Globus pallidus (tissue), 1 donor: ENCODE data around the gene ANKRD26.

ENCODE experiments used
- DNase-seq: peaks from one replicate; pipeline ENCODE4 v3.0.0-alpha.2; 2015; ENCODE audit warnings: low spot score

The ANKRD26 gene

DNA sequence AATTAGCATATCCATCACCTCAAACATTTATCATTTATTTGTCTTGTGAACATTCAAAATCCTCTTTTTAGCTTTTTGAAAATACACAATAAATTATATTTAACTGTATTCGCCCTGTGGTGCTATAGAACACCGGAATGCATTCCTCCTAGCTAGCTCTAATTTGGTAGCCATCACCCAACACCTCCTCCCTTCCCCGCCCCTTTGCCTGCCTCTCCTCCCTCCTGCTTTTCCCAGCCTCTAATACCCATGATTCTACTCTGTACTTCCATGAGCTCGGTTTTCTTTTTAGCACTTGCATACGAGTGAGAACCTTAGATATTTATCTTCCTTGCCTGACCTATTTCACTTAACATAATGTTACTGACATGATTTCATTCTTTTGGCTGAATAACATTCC, 80.1 kb downstream of the ANKRD26 start:
- no peak for DNase-seq

DNA sequence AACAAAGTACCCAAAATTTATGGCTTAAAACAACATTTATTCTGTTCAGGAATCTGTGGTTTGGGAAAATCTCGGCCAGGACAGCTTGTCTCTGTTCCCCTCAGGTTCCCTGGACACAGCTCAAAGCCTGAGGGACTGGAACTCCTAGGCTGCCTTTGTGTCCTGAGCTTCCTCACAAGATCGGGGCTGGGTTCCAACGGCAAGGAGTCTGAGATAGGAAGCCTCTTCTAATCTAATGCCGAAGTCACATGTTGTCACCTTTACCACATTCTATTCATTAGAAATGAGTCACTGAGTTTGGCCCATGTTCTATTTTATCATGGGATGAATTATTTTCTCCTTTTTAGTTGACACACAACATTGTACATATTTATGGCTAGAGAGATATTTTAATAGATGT, 80.5 kb downstream of the ANKRD26 start:
- DNase-seq, result no peak

DNA sequence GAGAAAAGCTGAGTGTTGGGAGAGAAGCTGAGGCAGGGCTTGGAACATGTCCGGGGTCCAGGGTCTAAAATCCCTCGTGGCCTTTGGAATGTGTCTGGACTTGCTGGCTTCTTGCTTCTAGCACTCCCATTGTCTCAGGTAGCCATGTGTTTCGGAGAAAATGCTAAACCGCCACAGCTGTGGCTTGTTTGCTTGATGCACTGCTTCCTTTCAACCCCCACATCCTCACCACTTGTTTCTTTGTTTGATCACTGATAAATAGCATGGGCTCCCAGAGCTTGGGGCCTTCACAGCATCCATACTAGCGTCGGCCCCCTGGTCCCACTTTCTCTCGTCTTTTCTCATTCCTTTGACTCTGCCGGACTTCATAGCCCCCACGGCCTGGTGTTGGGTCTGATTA, 102.7 kb downstream of the ANKRD26 start:
- no peak for DNase-seq

DNA sequence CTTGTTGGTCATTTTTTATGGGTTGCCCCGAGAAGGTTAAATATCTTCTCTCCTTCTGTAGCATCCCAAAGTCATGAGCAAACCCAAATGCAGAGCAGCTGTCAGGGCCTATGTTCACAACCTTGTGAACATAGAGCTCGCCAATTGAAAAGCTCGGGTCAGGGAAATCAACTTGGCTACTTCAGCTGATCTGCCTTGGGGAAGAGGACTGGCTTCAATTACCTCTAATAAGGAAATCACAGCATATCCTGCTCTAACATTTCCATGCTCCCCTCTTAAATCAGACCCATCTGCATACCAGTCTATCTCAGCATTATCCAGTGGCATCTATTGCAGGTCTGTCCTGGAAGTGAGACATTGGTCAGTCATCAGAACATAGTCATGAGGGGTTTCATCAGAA, 105.6 kb downstream of the ANKRD26 start:
- no peak for DNase-seq

DNA sequence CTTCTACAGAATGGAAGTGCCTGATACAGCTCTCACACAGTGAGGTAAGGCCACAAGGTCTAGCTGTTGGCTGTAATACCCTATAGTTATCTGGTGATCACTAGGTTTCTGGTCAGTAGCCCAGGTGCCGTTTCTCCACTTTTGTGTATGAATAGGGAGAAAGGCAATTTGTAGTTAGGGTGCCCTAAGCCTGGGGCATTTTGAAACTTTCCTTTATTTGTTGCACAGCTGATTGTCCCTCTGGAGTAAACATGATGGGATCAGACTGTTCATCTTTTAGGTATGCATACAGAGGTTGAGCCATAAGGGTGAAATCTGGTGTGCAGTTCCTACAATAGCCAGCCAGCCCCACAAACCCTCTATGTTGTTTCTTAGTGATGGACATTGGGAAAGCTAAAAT, 112.4 kb downstream of the ANKRD26 start:
- DNase-seq, result no peak

DNA sequence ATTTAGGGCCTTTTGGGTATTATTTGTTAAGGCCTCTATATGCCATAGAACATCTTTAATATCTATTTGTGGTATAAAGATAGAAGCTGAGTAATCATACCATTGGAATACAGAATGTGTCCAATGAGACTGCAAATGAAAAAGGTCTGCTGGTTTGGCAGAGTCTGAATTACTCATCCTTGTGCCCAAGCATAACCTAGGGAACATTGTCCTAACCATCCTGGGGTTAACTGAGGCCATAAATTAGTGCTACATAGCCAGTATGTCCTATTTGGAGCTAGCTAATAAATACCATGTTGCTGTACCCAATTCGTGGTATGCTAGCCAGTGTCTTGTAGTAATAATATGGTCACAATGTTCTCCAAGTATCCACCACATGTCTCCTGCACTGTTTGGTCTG, 117.1 kb downstream of the ANKRD26 start:
- DNase-seq, result no peak

DNA sequence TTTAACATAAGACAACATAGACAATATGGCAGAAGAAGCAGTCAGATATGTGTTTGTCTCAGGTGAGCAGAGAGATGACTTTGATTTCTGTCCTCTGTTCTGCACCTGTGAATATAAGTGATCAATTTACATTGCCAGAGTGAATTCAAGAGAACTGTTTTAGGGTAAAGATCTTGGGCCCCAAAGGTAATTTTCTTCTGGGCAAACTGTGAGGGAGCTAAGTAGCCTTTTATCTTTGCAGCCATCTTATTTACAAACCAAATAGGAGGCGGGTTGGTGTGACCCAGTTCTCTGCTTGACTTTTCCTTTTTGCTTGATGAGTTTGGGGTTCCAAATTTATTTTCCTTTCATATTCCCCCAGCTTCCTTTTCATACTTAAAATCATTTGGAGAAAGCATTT, 118.2 kb downstream of the ANKRD26 start:
- no peak for DNase-seq

DNA sequence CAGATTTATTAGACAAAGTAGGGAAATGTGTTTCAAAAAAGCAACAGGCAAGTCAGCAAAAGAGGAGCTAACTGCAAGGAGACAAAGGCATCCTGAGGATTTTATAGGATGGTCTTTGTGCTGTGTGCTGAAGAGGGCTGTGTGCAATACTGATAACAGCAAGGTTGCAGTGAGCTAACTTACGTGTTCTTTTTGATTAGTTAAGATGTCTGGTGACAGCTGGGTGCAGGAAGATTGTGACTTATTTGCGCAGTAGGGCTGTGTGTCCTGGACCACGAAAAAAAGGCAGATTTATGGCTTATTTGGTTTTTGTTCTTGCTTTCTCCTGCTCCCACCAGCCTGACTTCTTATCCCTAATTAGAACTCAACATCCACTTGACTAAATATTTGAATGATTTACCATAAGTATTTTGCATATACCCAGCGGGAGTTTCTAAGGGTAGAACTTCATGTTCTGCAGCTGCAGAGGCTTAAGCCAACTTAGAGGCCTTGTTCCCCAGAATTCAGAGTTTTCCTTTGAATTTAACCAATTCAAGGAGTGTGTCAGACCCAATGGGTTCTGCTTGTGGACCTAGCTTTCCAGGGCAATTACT, 119.0 kb downstream of the ANKRD26 start:
- no peak for DNase-seq

DNA sequence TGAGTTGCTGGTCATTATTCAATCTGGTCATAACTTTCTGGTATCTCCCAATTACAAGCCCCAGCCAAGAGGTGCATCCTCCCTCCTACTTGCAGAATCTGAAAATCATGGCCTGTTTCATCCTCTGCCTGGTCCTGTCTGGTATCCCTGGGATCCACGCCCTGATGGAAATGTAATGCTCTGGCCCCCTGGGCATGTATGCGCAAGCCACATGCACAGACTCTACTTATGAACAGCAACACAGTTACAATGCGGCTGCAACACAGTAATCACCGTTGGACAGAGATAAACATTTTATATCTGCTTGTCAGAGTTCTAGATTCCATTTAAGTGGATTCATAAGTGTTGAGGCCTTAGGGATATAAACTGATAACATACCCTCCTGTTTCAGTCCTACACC, 121.8 kb downstream of the ANKRD26 start:
- DNase-seq, result no peak

DNA sequence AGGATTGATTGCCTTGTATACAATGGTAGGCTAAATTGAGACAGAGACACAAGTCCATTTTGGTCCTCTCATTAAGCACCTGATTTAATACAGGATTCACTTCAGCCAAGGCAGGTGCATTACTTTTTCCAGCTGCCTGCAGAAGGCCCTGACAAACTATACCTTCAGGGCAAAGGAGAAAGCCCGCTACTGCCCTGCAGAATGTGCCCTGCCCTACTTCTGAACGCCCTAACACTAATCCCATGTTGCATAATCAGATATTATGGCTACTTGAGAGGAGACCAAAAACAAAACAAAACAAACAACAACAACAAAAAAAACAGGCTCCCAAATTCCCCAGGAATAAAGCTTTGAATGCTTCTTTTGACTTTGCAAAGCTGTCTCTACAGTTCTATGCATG, 122.7 kb downstream of the ANKRD26 start:
- no peak for DNase-seq

DNA sequence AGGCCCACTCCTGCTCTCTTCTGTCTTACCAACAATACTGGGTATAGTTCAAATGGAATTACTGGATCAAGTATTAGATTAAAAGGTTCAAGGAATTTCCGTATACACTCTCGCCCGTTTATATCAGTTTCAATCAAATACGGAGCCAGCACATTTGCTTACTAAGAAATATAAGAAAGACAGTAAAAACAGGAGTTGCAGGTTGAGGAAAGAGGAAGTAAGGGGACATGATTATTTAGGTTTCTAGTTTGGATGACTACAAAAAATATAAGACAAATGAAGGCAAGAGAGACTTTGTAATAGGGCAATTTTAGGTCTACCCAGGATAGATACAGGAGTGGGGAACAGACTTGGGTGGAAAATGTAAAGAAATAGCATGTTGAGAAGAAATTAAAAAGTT, 129.6 kb downstream of the ANKRD26 start:
- no peak for DNase-seq

DNA sequence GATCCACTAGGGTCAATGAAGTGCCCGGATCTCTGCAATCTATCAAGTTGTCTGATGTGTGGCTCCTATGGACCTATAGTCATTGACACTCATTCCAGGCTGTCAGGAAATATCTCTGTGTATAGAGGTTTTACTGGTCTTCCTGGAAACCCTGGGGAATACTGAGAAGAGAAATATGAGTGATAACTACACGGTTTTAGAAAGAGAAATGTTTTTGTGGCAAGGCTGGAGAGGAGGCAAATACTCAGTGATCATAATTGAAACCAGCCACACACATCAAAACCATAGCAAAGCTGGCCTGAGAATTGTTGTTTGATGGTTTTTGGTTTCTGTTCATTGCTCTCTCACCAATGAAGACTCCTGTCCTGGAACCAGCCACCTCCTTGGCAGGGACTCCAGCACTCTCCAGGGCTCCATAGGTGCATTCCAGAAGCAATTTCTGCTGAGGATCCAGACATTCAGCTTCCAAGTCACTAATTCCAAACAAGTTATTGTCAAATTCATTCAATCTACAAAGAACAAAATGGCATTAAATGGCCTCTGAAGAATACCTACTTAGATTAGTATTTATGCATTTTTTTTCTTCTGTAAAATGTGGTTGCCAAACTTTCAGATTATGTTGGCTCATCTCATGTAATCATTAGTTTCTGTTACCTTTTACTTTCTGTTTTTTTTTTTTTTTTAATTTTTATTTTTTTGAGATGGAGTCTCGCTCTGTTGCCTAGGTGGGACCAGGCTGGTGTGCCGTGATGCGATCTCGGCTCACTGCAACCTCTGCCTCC, 131.0 kb downstream of the ANKRD26 start:
- DNase-seq, result no peak

DNA sequence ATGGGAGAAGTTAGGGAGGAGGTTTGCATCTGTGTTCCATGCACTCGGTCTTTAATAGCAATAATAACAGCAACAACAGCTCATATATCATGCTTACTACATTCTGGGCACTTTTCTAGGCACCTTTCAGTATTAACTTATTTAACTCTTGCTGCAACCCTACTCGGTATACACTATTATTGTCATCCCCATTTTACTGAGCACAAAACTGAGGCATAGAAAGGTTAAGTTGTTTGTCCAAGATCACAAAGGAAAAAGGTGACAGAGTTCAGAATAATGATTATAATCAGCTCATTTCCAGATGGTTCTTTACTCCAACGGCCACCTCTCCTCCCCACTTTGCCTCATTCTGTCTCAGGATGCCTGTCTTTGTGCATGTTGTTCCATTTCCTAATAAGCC, 137.5 kb downstream of the ANKRD26 start:
- DNase-seq, result no peak

DNA sequence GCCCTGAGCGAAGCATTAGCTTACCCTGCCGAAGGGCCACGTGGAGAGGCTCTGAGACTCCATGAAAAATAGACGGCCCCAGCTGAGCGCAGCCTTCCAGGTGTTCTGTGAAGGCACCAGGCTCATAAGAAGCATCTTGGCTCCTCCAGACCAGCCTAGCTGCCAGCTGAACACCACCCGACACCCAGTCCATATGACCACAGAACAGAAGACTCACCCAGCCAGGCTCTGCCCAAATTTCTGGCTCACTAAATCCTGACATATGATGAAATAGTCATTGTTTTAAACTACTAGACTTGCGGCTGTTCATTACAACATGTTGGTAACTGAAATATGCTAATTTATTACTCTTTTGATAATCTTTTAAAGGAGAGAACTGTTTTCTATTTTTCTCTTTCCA, 140.0 kb downstream of the ANKRD26 start:
- DNase-seq, result no peak

DNA sequence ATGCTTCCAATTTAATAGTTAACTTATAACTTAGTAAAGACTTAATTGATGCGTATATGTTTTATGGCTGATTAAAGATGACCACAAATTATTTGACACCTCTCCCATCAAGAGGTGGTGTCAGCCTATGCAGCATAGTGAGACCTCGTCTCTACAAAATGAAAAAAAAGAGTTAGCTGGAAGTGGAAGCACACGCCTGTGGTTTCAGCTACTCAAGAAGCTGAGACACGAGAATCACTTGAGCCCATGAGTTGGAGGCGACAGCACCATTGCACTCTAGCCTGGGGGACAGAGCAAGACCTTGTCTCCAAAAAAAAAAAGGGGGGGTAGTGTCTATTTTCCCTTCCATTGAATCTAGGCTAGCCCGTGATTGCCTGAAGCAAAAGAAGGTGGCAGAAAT, 140.5 kb downstream of the ANKRD26 start:
- DNase-seq, result no peak
